Measurements from ENCODE around the gene SLC34A1. TPM values are rescaled to one million over a fixed set of nuclear protein-coding genes. Genes with fewer than 3 reads are reported as not detected.

The SLC34A1 gene
- total RNA-seq, 1 donor from 2014 or later: not detected

GRCh38 chr5:177421062-177421798 lies 37.0 kb downstream of the SLC34A1 start:
- no peak for ATAC-seq (ENCODE audit: poor library complexity)
- intact Hi-C loops (cut with DNase I): no loop called here
- DNase-seq: no peak

- intact Hi-C loops (cut with DNase I): no loop called here
- DNase-seq (no peak), ATAC-seq (ENCODE audit: poor library complexity) (no peak)
These were observed 39.4 kb downstream of the SLC34A1 start for GRCh38 chr5:177423671-177424070.

GRCh38 chr5:177425196-177425800 lies 41.1 kb downstream of the SLC34A1 start:
- no peak for ATAC-seq (ENCODE audit: poor library complexity)
- intact Hi-C loops (cut with DNase I): no loop called here
- no peak for DNase-seq

- ATAC-seq (ENCODE audit: poor library complexity): peak; percentile 96
- intact Hi-C loops (cut with DNase I): no loop called here
- peak; percentile 100 for DNase-seq
These were observed 41.7 kb downstream of the SLC34A1 start for GRCh38 chr5:177425801-177426565.

GRCh38 chr5:177426566-177427210 lies 42.5 kb downstream of the SLC34A1 start, which contains the start of gene GRK6:
Gene GRK6 (plus strand): TSS chr5:177426676. CDS start chr5:177426846, 170 bp downstream.
- ATAC-seq (ENCODE audit: poor library complexity): no peak
- peak; percentile 62 for DNase-seq
- intact Hi-C loops (cut with DNase I): no loop called here

GRCh38 chr5:177427211-177427822 lies 43.1 kb downstream of the SLC34A1 start:
- DNase-seq (no peak), ATAC-seq (ENCODE audit: poor library complexity) (no peak)
- intact Hi-C loops (cut with DNase I): no loop called here

- intact Hi-C loops (cut with DNase I): no loop called here
- DNase-seq (no peak), ATAC-seq (ENCODE audit: poor library complexity) (no peak)
These were observed 43.8 kb downstream of the SLC34A1 start for GRCh38 chr5:177427919-177428573.

GRCh38 chr5:177428574-177429217 lies 44.5 kb downstream of the SLC34A1 start:
- DNase-seq: no peak
- ATAC-seq (ENCODE audit: poor library complexity): no peak
- intact Hi-C loops (cut with DNase I): no loop called here

GRCh38 chr5:177429248-177430040 lies 45.2 kb downstream of the SLC34A1 start:
- intact Hi-C loops (cut with DNase I): no loop called here
- DNase-seq: peak; percentile 83

GRCh38 chr5:177430140-177430951 lies 46.1 kb downstream of the SLC34A1 start:
- ATAC-seq (ENCODE audit: poor library complexity) (no peak), DNase-seq (no peak)
- intact Hi-C loops (cut with DNase I): no loop called here

More at GRCh38 chr5:177429248-177430040, 45.2 kb downstream of the SLC34A1 start:
- ATAC-seq (ENCODE audit: poor library complexity): no peak

GRCh38 chr5:177430972-177431316 lies 46.7 kb downstream of the SLC34A1 start:
- ATAC-seq (ENCODE audit: poor library complexity): no peak
- intact Hi-C loops (cut with DNase I): no loop called here
- no peak for DNase-seq

- intact Hi-C loops (cut with DNase I): no loop called here
- DNase-seq (peak; percentile 67), ATAC-seq (ENCODE audit: poor library complexity) (peak; percentile 6)
These were observed 47.3 kb downstream of the SLC34A1 start for GRCh38 chr5:177431317-177432142.

- ATAC-seq (ENCODE audit: poor library complexity) (peak; percentile 81), DNase-seq (peak; percentile 71)
- intact Hi-C loops (cut with DNase I): no loop called here
These were observed 48.1 kb downstream of the SLC34A1 start for GRCh38 chr5:177432143-177432838.

- DNase-seq (no peak), ATAC-seq (ENCODE audit: poor library complexity) (no peak)
- intact Hi-C loops (cut with DNase I): no loop called here
These were observed 48.8 kb downstream of the SLC34A1 start for GRCh38 chr5:177432839-177433657.

Data from Right ventricle myocardium superior (tissue), 1 donor.